Measurements from ENCODE around the gene FMNL1. TPM values are rescaled to one million over a fixed set of nuclear protein-coding genes. Genes with fewer than 3 reads are reported as not detected.

Gene FMNL1
- total RNA-seq, 2 donors from 2014 or later, result 3.5 to 4.5 TPM

GRCh38 chr17:45260204-45260783 is 38.6 kb downstream of the FMNL1 start:
- Histone ChIP-seq H3K36me3 (ENCODE audit: control insufficient read depth, insufficient read depth, low read length) (peaks cover 7% of the 10 kb centered on the region), H3K4me3 (ENCODE audit: low read length) (no peak overlapping the region), H3K9me3 (ENCODE audit: control insufficient read depth, low read length) (no peaks in the 10 kb centered on the region), H3K27ac (ENCODE audit: low read depth, low read length) (no peak overlapping the region), H3K9ac (ENCODE audit: extremely low read depth, low read length, poor library complexity, severe bottlenecking) (no peak overlapping the region), H3K4me1 (ENCODE audit: control insufficient read depth, insufficient read depth, low read length) (peaks cover 12% of the 10 kb centered on the region), H3K27me3 (ENCODE audit: control insufficient read depth, insufficient read depth, low read length, poor library complexity, severe bottlenecking) (peaks cover 8% of the 10 kb centered on the region)
- 88 to 91% methylated on average over 5 to 7 of the region's 7 CpGs for WGBS, 2 experiments (ENCODE audit: insufficient coverage in 1 of 2, insufficient read length in 1 of 2)
- Mint-ChIP-seq H3K27me3 (ENCODE audit: insufficient read depth) (peaks cover 18% of the 10 kb centered on the region), H3K4me3 (no peak overlapping the region), H3K36me3 (ENCODE audit: low read depth) (peaks cover 6% of the 10 kb centered on the region), H3K9me3 (no peaks in the 10 kb centered on the region), H3K4me1 (peaks cover 18% of the 10 kb centered on the region), H3K27ac (no peak overlapping the region)
- DNase-seq, result no peak
- TF ChIP-seq CTCF (conservative IDR thresholded peaks at IDR 0.05), result no peak

- Histone ChIP-seq H3K9ac (ENCODE audit: extremely low read depth, low read length, poor library complexity, severe bottlenecking) (no peak within 1 kb of the TSS), H3K9me3 (ENCODE audit: control insufficient read depth, low read length) (no peaks in the 10 kb centered on the region), H3K4me1 (ENCODE audit: control insufficient read depth, insufficient read depth, low read length) (peaks cover 6% of the 10 kb centered on the region), H3K36me3 (ENCODE audit: control insufficient read depth, insufficient read depth, low read length) (peaks cover 15% of the 10 kb centered on the region), H3K27me3 (ENCODE audit: control insufficient read depth, insufficient read depth, low read length, poor library complexity, severe bottlenecking) (peaks cover 8% of the 10 kb centered on the region), H3K27ac (ENCODE audit: low read depth, low read length) (no peak within 1 kb of the TSS), H3K4me3 (ENCODE audit: low read length) (peak within 1 kb of the TSS; percentile 53)
- peak within 1 kb of the TSS; percentile 57 for H3K4me3 Mint-ChIP-seq
- peak; percentile 89 for DNase-seq
- H3K27ac Mint-ChIP-seq, result no peak within 1 kb of the TSS
- 17 to 39% methylated on average over 36 to 68 of the region's 68 CpGs for WGBS, 2 experiments (ENCODE audit: insufficient coverage in 1 of 2, insufficient read length in 1 of 2)
- H3K27me3 Mint-ChIP-seq (ENCODE audit: insufficient read depth), result peaks cover 18% of the 10 kb centered on the region
- H3K4me1 Mint-ChIP-seq, result peaks cover 10% of the 10 kb centered on the region
- no peak for TF ChIP-seq CTCF (conservative IDR thresholded peaks at IDR 0.05)
- no peaks in the 10 kb centered on the region for H3K9me3 Mint-ChIP-seq
- peaks cover 13% of the 10 kb centered on the region for H3K36me3 Mint-ChIP-seq (ENCODE audit: low read depth)
Measured at GRCh38 chr17:45261577-45262515, 40.2 kb downstream of the FMNL1 start, which contains the start of gene SPATA32. Gene SPATA32 (minus strand): TSS chr17:45262094. CDS start chr17:45262016, 78 bp downstream.

- peaks cover 24% of the 10 kb centered on the region for H3K36me3 ChIP-seq (ENCODE audit: control insufficient read depth, insufficient read depth, low read length)
- no peak for TF ChIP-seq CTCF (conservative IDR thresholded peaks at IDR 0.05)
- peaks cover 22% of the 10 kb centered on the region for H3K36me3 Mint-ChIP-seq (ENCODE audit: low read depth)
- H3K4me3 Mint-ChIP-seq, result peak overlapping the region; percentile 57
- peaks cover 2% of the 10 kb centered on the region for H3K4me1 Mint-ChIP-seq
- H3K4me1 ChIP-seq (ENCODE audit: control insufficient read depth, insufficient read depth, low read length), result peaks cover 6% of the 10 kb centered on the region
- no peak overlapping the region for H3K4me3 ChIP-seq (ENCODE audit: low read length)
- H3K9me3 ChIP-seq (ENCODE audit: control insufficient read depth, low read length), result no peaks in the 10 kb centered on the region
- WGBS, 2 experiments (ENCODE audit: insufficient coverage in 1 of 2, insufficient read length in 1 of 2), result 81 to 87% methylated on average over 12 to 18 of the region's 18 CpGs
- peaks cover 8% of the 10 kb centered on the region for H3K27me3 ChIP-seq (ENCODE audit: control insufficient read depth, insufficient read depth, low read length, poor library complexity, severe bottlenecking)
- H3K9me3 Mint-ChIP-seq, result no peaks in the 10 kb centered on the region
- H3K27ac ChIP-seq (ENCODE audit: low read depth, low read length), result no peak overlapping the region
- DNase-seq, result no peak
- H3K27me3 Mint-ChIP-seq (ENCODE audit: insufficient read depth), result peaks cover 18% of the 10 kb centered on the region
- H3K9ac ChIP-seq (ENCODE audit: extremely low read depth, low read length, poor library complexity, severe bottlenecking), result no peak overlapping the region
- no peak overlapping the region for H3K27ac Mint-ChIP-seq
Measured at GRCh38 chr17:45262516-45263476, 41.1 kb downstream of the FMNL1 start.

Data from endodermal cell (in vitro differentiated cells).